Suprapubic skin (tissue), 4 donors: ENCODE results near the gene MTF2. TPM values are rescaled to one million over a fixed set of nuclear protein-coding genes. Genes with fewer than 3 reads are reported as not detected.

ENCODE experiments used
- DNase-seq, 2 donors: peaks; one replicate each; pipeline ENCODE4 v3.0.0-alpha.2; 2019; ENCODE audit warnings: low spot score in 2 of 2
- H3K27ac ChIP-seq: fragments of 200-600 bp; sonication (generic); one replicate; pipeline ENCODE4 v1.5.1; 2019
- H3K27me3 ChIP-seq: fragments of 200-600 bp; sonication (generic); one replicate; pipeline ENCODE4 v1.5.1; 2019
- H3K36me3 ChIP-seq: fragments of 200-600 bp; sonication (generic); one replicate; pipeline ENCODE4 v1.5.1; 2019
- H3K4me1 ChIP-seq: fragments of 200-600 bp; sonication (generic); one replicate; pipeline ENCODE4 v1.5.1; 2019
- H3K4me3 ChIP-seq: fragments of 200-600 bp; sonication (generic); one replicate; pipeline ENCODE4 v1.5.1; 2019; ENCODE audit warnings: mild to moderate bottlenecking
- H3K9me3 ChIP-seq: fragments of 200-600 bp; sonication (generic); one replicate; pipeline ENCODE4 v1.5.1; 2019
- EP300 ChIP-seq: sonication (generic); formaldehyde crosslinking; IDR thresholded peaks from one replicate; pipeline ENCODE4 v1.6.1; 2017; ENCODE audit warnings: antibody characterized with exemption
- POLR2A ChIP-seq, 2 donors: fragments of 450-650 bp; IDR thresholded peaks; one replicate each; pipeline ENCODE4 v1.6.1; 2017; ENCODE audit warnings: antibody characterized with exemption in 2 of 2, mild to moderate bottlenecking in 2 of 2, moderate library complexity in 2 of 2
- POLR2AphosphoS5 ChIP-seq, 3 donors: sonication (generic); formaldehyde crosslinking; IDR thresholded peaks; one replicate each; pipeline ENCODE4 v1.6.1; 2017; ENCODE audit warnings: antibody characterized with exemption in 3 of 3
- WGBS: methylation state at CpG from one replicate; pipeline ENCODE4 v1.1.5; 2018; 5-methylcytosine and 5-hydroxymethylcytosine counted together
- total RNA-seq, 4 donors: library from RNA; depleted of rRNA; stranded (reverse); fragments of >200 nt; gene quantifications; one replicate each; pipeline ENCODE4 v1.1.0, GENCODE V29; 2016
- TF ChIP-seq, protein P1 (sequence below), 2 donors: fragments of 200-600 bp in 1 of 2; fragments of 450-650 bp in 1 of 2; sonication (generic) in 1 of 2; IDR thresholded peaks; one replicate each; pipeline ENCODE4 v1.5.1; 2016 to 2019; ENCODE audit warnings: antibody characterized with exemption in 2 of 2, mild to moderate bottlenecking in 1 of 2, moderate library complexity in 1 of 2

The MTF2 gene
- total RNA-seq, 4 donors from 2014 or later = 7.9 to 35.3 (median 16.0) TPM

DNA sequence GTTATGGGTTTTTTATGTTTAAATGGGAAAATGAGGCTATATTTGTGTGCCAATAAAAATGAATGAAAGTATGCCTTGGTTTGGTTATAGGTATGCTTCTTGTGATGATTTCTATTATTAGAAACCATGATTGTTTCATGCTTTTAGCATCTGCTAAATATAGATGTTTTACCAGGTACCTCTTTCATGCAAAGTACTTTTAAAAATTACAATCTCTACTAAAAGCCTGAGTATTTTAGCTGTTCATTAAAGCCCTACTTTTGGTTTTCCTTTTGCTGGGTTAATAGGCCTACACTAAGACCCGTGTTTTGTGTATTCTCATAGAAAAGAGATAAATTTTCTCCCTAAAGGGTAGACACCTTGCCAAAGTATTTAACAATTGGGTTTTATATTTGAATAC, 32.0 kb downstream of the MTF2 start:
- peaks cover 6% of the 10 kb centered on the region for H3K36me3 ChIP-seq
- no peak overlapping the region for H3K27ac ChIP-seq
- DNase-seq = no peak
- H3K4me1 ChIP-seq = no peaks in the 10 kb centered on the region
- no peak overlapping the region for H3K4me3 ChIP-seq
- H3K9me3 ChIP-seq = no peaks in the 10 kb centered on the region
- H3K27me3 ChIP-seq = no peaks in the 10 kb centered on the region
- WGBS = 82% methylated on average over 1 of the region's 1 CpG
- TF ChIP-seq, protein P1, sequence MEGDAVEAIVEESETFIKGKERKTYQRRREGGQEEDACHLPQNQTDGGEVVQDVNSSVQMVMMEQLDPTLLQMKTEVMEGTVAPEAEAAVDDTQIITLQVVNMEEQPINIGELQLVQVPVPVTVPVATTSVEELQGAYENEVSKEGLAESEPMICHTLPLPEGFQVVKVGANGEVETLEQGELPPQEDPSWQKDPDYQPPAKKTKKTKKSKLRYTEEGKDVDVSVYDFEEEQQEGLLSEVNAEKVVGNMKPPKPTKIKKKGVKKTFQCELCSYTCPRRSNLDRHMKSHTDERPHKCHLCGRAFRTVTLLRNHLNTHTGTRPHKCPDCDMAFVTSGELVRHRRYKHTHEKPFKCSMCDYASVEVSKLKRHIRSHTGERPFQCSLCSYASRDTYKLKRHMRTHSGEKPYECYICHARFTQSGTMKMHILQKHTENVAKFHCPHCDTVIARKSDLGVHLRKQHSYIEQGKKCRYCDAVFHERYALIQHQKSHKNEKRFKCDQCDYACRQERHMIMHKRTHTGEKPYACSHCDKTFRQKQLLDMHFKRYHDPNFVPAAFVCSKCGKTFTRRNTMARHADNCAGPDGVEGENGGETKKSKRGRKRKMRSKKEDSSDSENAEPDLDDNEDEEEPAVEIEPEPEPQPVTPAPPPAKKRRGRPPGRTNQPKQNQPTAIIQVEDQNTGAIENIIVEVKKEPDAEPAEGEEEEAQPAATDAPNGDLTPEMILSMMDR (IDR thresholded peaks at IDR 0.05) = no peak
- TF ChIP-seq POLR2A (IDR thresholded peaks at IDR 0.05) (no peak), POLR2AphosphoS5 (IDR thresholded peaks at IDR 0.05) (no peak), EP300 (no peak)

DNA sequence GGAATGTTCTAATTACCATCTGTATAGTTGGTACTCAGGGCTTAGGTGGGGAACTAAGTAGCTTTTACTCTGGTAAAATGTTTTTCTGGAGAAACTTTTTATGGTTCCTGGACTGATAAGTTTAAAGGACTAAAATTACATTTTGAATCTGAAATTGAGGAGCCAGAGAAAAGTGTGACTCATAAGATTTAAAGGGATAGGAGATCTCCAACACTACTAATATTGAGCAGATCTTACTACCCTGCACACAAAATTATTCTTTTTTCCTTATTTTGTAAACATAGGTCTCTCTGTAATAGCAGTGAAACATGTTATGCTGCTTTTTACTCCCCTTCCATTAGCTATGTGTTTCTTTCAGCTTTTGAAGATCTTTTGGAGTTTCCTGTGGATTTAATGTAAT, 32.5 kb downstream of the MTF2 start:
- H3K9me3 ChIP-seq = no peaks in the 10 kb centered on the region
- TF ChIP-seq POLR2A (IDR thresholded peaks at IDR 0.05) (no peak), EP300 (no peak), POLR2AphosphoS5 (IDR thresholded peaks at IDR 0.05) (no peak)
- TF ChIP-seq, protein P1 (IDR thresholded peaks at IDR 0.05) = no peak
- H3K4me3 ChIP-seq = no peak overlapping the region
- no peak for DNase-seq
- H3K4me1 ChIP-seq = no peaks in the 10 kb centered on the region
- H3K36me3 ChIP-seq = peaks cover 11% of the 10 kb centered on the region
- no peaks in the 10 kb centered on the region for H3K27me3 ChIP-seq
- no peak overlapping the region for H3K27ac ChIP-seq

DNA sequence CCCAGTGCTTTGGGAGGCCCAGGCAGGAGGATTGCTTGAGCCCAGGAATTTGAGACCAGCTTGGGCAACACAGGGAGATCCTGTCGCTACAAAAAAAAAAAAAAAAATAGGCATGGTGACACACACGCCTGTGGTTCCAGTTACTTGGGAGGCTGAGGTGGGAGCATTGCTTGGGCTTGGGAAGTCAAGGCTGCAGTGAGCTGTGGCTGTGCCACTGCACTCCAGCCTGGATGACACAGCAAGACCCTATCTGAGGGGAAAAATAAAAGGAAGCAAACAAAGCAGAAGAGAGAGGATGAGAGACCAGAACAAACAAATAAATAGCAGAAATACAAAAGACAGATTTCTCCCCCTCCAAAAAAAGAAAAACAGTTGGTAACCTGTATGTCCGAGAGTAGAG, 34.0 kb downstream of the MTF2 start:
- Histone ChIP-seq H3K27ac (no peak overlapping the region), H3K27me3 (no peaks in the 10 kb centered on the region), H3K4me3 (no peak overlapping the region), H3K36me3 (peaks cover 13% of the 10 kb centered on the region), H3K4me1 (no peaks in the 10 kb centered on the region), H3K9me3 (no peaks in the 10 kb centered on the region)
- TF ChIP-seq POLR2A (IDR thresholded peaks at IDR 0.05) = no peak
- no peak for TF ChIP-seq POLR2AphosphoS5 (IDR thresholded peaks at IDR 0.05)
- no peak for TF ChIP-seq EP300
- TF ChIP-seq, protein P1 (IDR thresholded peaks at IDR 0.05) = no peak
- 97% methylated on average over 3 of the region's 3 CpGs for WGBS
- DNase-seq = no peak

DNA sequence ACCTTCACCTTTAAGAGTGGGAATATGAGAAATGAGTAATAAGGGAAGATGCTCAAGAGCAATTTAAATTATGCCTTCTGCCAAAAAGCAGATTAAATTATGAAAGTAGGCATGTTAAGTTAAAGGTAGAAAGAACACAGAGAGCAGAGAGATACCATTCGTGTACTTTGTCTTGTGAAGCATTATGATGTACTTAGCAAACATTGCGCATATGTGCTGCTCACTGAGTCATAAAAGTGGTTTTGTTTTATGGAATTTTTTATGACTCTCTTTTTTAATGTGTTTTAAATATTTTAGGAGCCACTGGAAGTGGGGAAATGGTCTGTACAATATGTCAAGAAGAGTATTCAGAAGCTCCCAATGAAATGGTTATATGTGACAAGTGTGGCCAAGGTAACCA, 35.3 kb downstream of the MTF2 start:
- Histone ChIP-seq H3K27ac (no peak overlapping the region), H3K4me1 (no peaks in the 10 kb centered on the region), H3K4me3 (no peak overlapping the region), H3K36me3 (peaks cover 21% of the 10 kb centered on the region), H3K27me3 (no peaks in the 10 kb centered on the region), H3K9me3 (no peaks in the 10 kb centered on the region)
- DNase-seq = no peak
- TF ChIP-seq POLR2AphosphoS5 (IDR thresholded peaks at IDR 0.05) (no peak), POLR2A (IDR thresholded peaks at IDR 0.05) (no peak), EP300 (no peak)
- TF ChIP-seq, protein P1 (IDR thresholded peaks at IDR 0.05) = no peak
- WGBS = 91% methylated on average over 2 of the region's 2 CpGs

DNA sequence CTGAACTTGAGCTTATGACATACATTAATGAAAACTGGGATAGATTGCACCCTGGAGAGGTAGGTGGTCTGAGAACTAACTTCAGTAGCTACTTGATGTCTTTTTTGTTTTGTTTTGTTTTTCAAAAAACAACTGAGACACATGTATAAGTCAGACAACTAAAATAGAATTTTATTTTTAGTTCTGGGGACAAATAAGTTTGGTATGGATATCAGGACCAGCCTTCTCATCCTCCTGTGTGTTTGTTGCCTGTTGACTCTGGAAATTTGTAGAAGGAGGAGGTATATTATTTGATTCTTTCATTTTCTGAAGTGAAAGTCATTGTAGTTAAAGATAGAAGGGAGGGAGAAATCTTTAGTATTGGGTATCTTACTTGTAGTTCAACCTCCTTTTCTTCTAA, 41.5 kb downstream of the MTF2 start:
- no peak for TF ChIP-seq EP300
- H3K27me3 ChIP-seq = no peaks in the 10 kb centered on the region
- H3K27ac ChIP-seq = no peak overlapping the region
- no peak overlapping the region for H3K4me3 ChIP-seq
- H3K4me1 ChIP-seq = no peaks in the 10 kb centered on the region
- no peak for DNase-seq
- peaks cover 41% of the 10 kb centered on the region for H3K36me3 ChIP-seq
- H3K9me3 ChIP-seq = no peaks in the 10 kb centered on the region

DNA sequence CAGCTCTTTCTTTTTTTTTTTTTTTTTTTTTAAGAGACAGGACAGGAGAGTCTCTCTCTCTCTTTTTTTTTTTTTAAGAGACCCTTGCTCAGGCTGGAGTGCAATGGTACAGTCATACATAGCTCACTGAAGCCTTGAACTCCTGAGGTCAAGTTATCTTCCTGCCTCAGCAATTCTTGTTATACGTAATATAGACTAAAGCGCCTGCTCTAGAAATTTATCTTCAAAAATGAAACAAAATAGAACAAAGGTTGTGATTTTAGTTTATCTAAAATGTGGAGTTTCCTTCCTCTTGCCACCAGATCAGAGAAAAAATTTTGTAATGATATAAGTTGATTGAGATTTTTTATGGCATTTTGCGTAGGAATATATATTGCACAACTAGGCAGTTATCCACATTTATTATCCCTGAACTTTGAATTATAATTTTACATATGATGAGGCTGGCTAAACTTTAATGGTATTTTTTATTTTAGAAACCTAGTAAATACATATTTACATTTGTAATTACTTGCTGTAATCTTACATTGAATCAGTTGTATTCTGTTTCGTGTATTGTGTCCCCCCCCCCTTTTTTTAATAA, 44.2 kb downstream of the MTF2 start:
- H3K4me3 ChIP-seq = no peak overlapping the region
- no peaks in the 10 kb centered on the region for H3K9me3 ChIP-seq
- no peak overlapping the region for H3K27ac ChIP-seq
- H3K27me3 ChIP-seq = no peaks in the 10 kb centered on the region
- WGBS = 94% methylated on average over 4 of the region's 4 CpGs
- DNase-seq = no peak
- TF ChIP-seq EP300 (no peak), POLR2AphosphoS5 (IDR thresholded peaks at IDR 0.05) (no peak), POLR2A (IDR thresholded peaks at IDR 0.05) (no peak)
- TF ChIP-seq, protein P1 (IDR thresholded peaks at IDR 0.05) = no peak
- no peaks in the 10 kb centered on the region for H3K4me1 ChIP-seq
- peaks cover 32% of the 10 kb centered on the region for H3K36me3 ChIP-seq
